8988T (cell line): Measurements from ENCODE around the gene C2orf68.
"Not testable (repeated sequence)": the region's sequence is repeated elsewhere in the genome, so short reads cannot be mapped to it uniquely, and the experiment has no call there.

Source experiments
- DNase-seq: peaks from one replicate; pipeline ENCODE4 v3.0.0; 2011

C2orf68 gene

GRCh38 chr2:85598594-85599340 lies 13.1 kb downstream of the C2orf68 start:
- peak; percentile 4 for DNase-seq

GRCh38 chr2:85597241-85597640 lies 14.6 kb downstream of the C2orf68 start:
- no peak for DNase-seq

- DNase-seq: peak; percentile 1
Observed at GRCh38 chr2:85596486-85597143, 15.3 kb downstream of the C2orf68 start.

GRCh38 chr2:85596026-85596333 lies 15.9 kb downstream of the C2orf68 start:
- peak; percentile 13 for DNase-seq

GRCh38 chr2:85595301-85596025 lies 16.4 kb downstream of the C2orf68 start, which contains the start of gene RNF181:
Gene RNF181, plus strand, starts transcription at chr2:85595745. Its CDS starts 19 bp downstream, at chr2:85595764.
- peak; percentile 94 for DNase-seq

- no peak for DNase-seq
Observed at GRCh38 chr2:85594715-85595300, 17.1 kb downstream of the C2orf68 start.

- no peak for DNase-seq
Observed at GRCh38 chr2:85593023-85593422, 18.8 kb downstream of the C2orf68 start.

- not testable (repeated sequence) for DNase-seq
Observed at GRCh38 chr2:85592299-85592698, 19.6 kb downstream of the C2orf68 start.

- no peak for DNase-seq
Observed at GRCh38 chr2:85591563-85591962, 20.3 kb downstream of the C2orf68 start.

GRCh38 chr2:85590950-85591349 lies 20.9 kb downstream of the C2orf68 start:
- DNase-seq: no peak

- no peak for DNase-seq
Observed at GRCh38 chr2:85589982-85590791, 21.7 kb downstream of the C2orf68 start.

- no peak for DNase-seq
Observed at GRCh38 chr2:85589181-85589580, 22.7 kb downstream of the C2orf68 start.

- no peak for DNase-seq
Observed at GRCh38 chr2:85588645-85589044, 23.2 kb downstream of the C2orf68 start.

- DNase-seq: no peak
Observed at GRCh38 chr2:85588236-85588635, 23.6 kb downstream of the C2orf68 start.

- DNase-seq: no peak
Observed at GRCh38 chr2:85585781-85586105, 26.1 kb downstream of the C2orf68 start.

- peak; percentile 68 for DNase-seq
Observed at GRCh38 chr2:85584857-85585780, 26.7 kb downstream of the C2orf68 start.

- DNase-seq: no peak
Observed at GRCh38 chr2:85584354-85584856, 27.5 kb downstream of the C2orf68 start, which contains the start of gene VAMP5. Gene VAMP5, plus strand, starts transcription at chr2:85584431. Its CDS starts 60 bp downstream, at chr2:85584491.

- DNase-seq: no peak
Observed at GRCh38 chr2:85583667-85584353, 28.1 kb downstream of the C2orf68 start.

- no peak for DNase-seq
Observed at GRCh38 chr2:85582492-85582891, 29.4 kb downstream of the C2orf68 start.

- DNase-seq: no peak
Observed at GRCh38 chr2:85580206-85580605, 31.7 kb downstream of the C2orf68 start.
